Neuronal stem cell (in vitro differentiated cells): ENCODE measurements around the gene TRIAP1.

Experiments
- DNase-seq: peaks from one replicate; pipeline ENCODE4 v3.0.0-alpha.2; 2013; ENCODE audit warnings: low spot score
- H2AFZ ChIP-seq: one replicate; pipeline ENCODE4 v1.6.1; 2013; ENCODE audit warnings: mild to moderate bottlenecking, low read length, inconsistent platforms
- H2AK5ac ChIP-seq: 2 replicates; pipeline ENCODE4 v1.6.1; 2013; ENCODE audit warnings: low read depth, mild to moderate bottlenecking, inconsistent platforms, low read length, moderate library complexity, mixed read lengths
- H2BK120ac ChIP-seq: 2 replicates; pipeline ENCODE4 v1.6.1; 2013; ENCODE audit warnings: low read depth, mild to moderate bottlenecking, inconsistent platforms, low read length, moderate library complexity, mixed read lengths
- H2BK12ac ChIP-seq: one replicate; pipeline ENCODE4 v1.6.1; 2013; ENCODE audit warnings: low read length, inconsistent platforms
- H2BK15ac ChIP-seq: 2 replicates; pipeline ENCODE4 v1.6.1; 2013; ENCODE audit warnings: mild to moderate bottlenecking, low read length, inconsistent platforms, mixed read lengths
- H2BK5ac ChIP-seq: one replicate; pipeline ENCODE4 v1.6.1; 2013; ENCODE audit warnings: inconsistent platforms, mild to moderate bottlenecking, low read length, moderate library complexity
- H3K14ac ChIP-seq: one replicate; pipeline ENCODE4 v1.6.1; 2013; ENCODE audit warnings: low read length, inconsistent platforms
- H3K18ac ChIP-seq: 2 replicates; pipeline ENCODE4 v1.6.1; 2013; ENCODE audit warnings: low read length, inconsistent platforms
- H3K23ac ChIP-seq: 2 replicates; pipeline ENCODE4 v1.6.1; 2013; ENCODE audit warnings: low read depth, mild to moderate bottlenecking, mixed read lengths, low read length, inconsistent platforms; ENCODE audit not compliant: poor library complexity
- H3K27ac ChIP-seq: replicated peaks from 3 replicates; pipeline ENCODE4 v1.5.1; 2013; ENCODE audit warnings: low read length, inconsistent platforms
- H3K27me3 ChIP-seq, 3 experiments: 2 replicates each; pipeline ENCODE4 v1.6.1; 2013; ENCODE audit warnings: low read length in 3 of 3, mild to moderate bottlenecking in 2 of 3, inconsistent platforms in 1 of 3, low read depth in 1 of 3, mixed read lengths in 1 of 3, moderate library complexity in 1 of 3; ENCODE audit not compliant: control insufficient read depth in 3 of 3, insufficient read depth in 3 of 3
- H3K36me3 ChIP-seq, 2 donors: replicated peaks in 1 of 2; 2 replicates each; pipeline ENCODE4 v1.6.1; 2013; ENCODE audit warnings: low read length in 2 of 2; ENCODE audit not compliant: control insufficient read depth in 2 of 2, insufficient read depth in 2 of 2
- H3K4ac ChIP-seq: 2 replicates; pipeline ENCODE4 v1.6.1; 2013; ENCODE audit warnings: inconsistent platforms, mild to moderate bottlenecking, low read length, moderate library complexity
- H3K4me1 ChIP-seq, 2 donors: 1 replicate in 1 of 2; 2 replicates in 1 of 2; pipeline ENCODE4 v1.6.1; 2013; ENCODE audit warnings: low read length in 2 of 2, low read depth in 1 of 2; ENCODE audit not compliant: control insufficient read depth in 2 of 2, insufficient read depth in 1 of 2
- H3K4me2 ChIP-seq: one replicate; pipeline ENCODE4 v1.6.1; 2013; ENCODE audit warnings: mild to moderate bottlenecking, low read length, inconsistent platforms; ENCODE audit not compliant: insufficient read depth, poor library complexity, severe bottlenecking
- H3K4me3 ChIP-seq, 2 donors: 2 replicates each; pipeline ENCODE4 v1.5.1; 2013; ENCODE audit warnings: low read length in 2 of 2, mild to moderate bottlenecking in 2 of 2, inconsistent platforms in 1 of 2, moderate library complexity in 1 of 2
- H3K79me1 ChIP-seq: one replicate; pipeline ENCODE4 v1.6.1; 2013; ENCODE audit warnings: low read depth, mild to moderate bottlenecking, inconsistent platforms, low read length, moderate library complexity
- H3K9ac ChIP-seq: one replicate; pipeline ENCODE4 v1.6.1; 2013; ENCODE audit warnings: mild to moderate bottlenecking, low read depth, low read length, inconsistent platforms; ENCODE audit not compliant: poor library complexity
- H3K9me3 ChIP-seq, 2 donors: replicated peaks in 1 of 2; 2 replicates each; pipeline versions ENCODE3 to v1.6.1; 2013; ENCODE audit warnings: low read length in 2 of 2, mild to moderate bottlenecking in 2 of 2, inconsistent platforms in 1 of 2, low read depth in 1 of 2, mixed read lengths in 1 of 2, moderate library complexity in 1 of 2; ENCODE audit not compliant: control insufficient read depth in 2 of 2, insufficient read depth in 1 of 2
- H4K8ac ChIP-seq: one replicate; pipeline ENCODE4 v1.6.1; 2013; ENCODE audit warnings: low read depth, mild to moderate bottlenecking, inconsistent platforms, low read length, moderate library complexity
- H4K91ac ChIP-seq: one replicate; pipeline ENCODE4 v1.6.1; 2013; ENCODE audit warnings: low read length, low read depth, mild to moderate bottlenecking, inconsistent platforms; ENCODE audit not compliant: poor library complexity
- WGBS, 2 donors: extraction: QIAGEN DNeasy Blood & Tissue Kit; methylation state at CpG; one replicate each; pipeline ENCODE4 v1.1.7; 2013; ENCODE audit warnings: missing lambda C conversion rate in 2 of 2, mixed read lengths in 1 of 2; ENCODE audit not compliant: insufficient read length in 2 of 2, insufficient replicate concordance in 1 of 2; ENCODE audit errors: extremely low coverage in 2 of 2; 5-methylcytosine and 5-hydroxymethylcytosine counted together

The TRIAP1 gene

GRCh38 chr12:120463712-120464111, 17.5 kb upstream of the TRIAP1 start:
- no CpG with 5 or more reads among the region's 5 CpGs for WGBS, 2 donors
- no peak for DNase-seq

GRCh38 chr12:120462099-120462640, 16.0 kb upstream of the TRIAP1 start:
- DNase-seq: no peak
- H2BK12ac ChIP-seq: no peak overlapping the region
- no peaks in the 10 kb centered on the region for H3K27me3 ChIP-seq
- H3K4me3 ChIP-seq: no peak overlapping the region
- H3K4me2 ChIP-seq: no peak overlapping the region
- no peak overlapping the region for H3K9ac ChIP-seq
- no peak overlapping the region for H2BK15ac ChIP-seq
- H4K8ac ChIP-seq: no peak overlapping the region
- no CpG with 5 or more reads among the region's 3 CpGs for WGBS, 2 donors
- H3K27ac ChIP-seq: no peak overlapping the region
- no peak overlapping the region for H2BK5ac ChIP-seq
- H3K36me3 ChIP-seq: peaks cover 56 to 97% of the 10 kb centered on the region in 2 donors
- no peak overlapping the region for H2AFZ ChIP-seq
- peaks cover 0 to 3% of the 10 kb centered on the region in 2 donors for H3K4me1 ChIP-seq
- no peak overlapping the region for H2BK120ac ChIP-seq
- no peaks in the 10 kb centered on the region for H3K9me3 ChIP-seq
- no peak overlapping the region for H3K23ac ChIP-seq
- H3K14ac ChIP-seq: no peak overlapping the region
- H4K91ac ChIP-seq: no peak overlapping the region
- H2AK5ac ChIP-seq: no peak overlapping the region
- H3K4ac ChIP-seq: no peak overlapping the region
- H3K18ac ChIP-seq: no peak overlapping the region
- peaks cover 2% of the 10 kb centered on the region for H3K79me1 ChIP-seq

More at GRCh38 chr12:120463712-120464111, 17.5 kb upstream of the TRIAP1 start:
- Histone ChIP-seq H3K27ac (no peak overlapping the region), H2BK5ac (no peak overlapping the region), H2BK120ac (no peak overlapping the region), H3K36me3 (peaks cover 51 to 88% of the 10 kb centered on the region in 2 donors), H4K91ac (no peak overlapping the region), H2BK15ac (no peak overlapping the region), H3K18ac (no peak overlapping the region), H3K79me1 (peaks cover 2% of the 10 kb centered on the region), H2AK5ac (no peak overlapping the region), H2BK12ac (no peak overlapping the region), H3K14ac (no peak overlapping the region), H3K27me3 (no peaks in the 10 kb centered on the region), H3K4me1 (peaks cover 0 to 3% of the 10 kb centered on the region in 2 donors), H3K23ac (no peak overlapping the region), H2AFZ (no peak overlapping the region), H3K9ac (no peak overlapping the region), H3K9me3 (no peaks in the 10 kb centered on the region), H3K4me3 (no peak overlapping the region), H3K4ac (no peak overlapping the region), H4K8ac (no peak overlapping the region), H3K4me2 (no peak overlapping the region)

DNA sequence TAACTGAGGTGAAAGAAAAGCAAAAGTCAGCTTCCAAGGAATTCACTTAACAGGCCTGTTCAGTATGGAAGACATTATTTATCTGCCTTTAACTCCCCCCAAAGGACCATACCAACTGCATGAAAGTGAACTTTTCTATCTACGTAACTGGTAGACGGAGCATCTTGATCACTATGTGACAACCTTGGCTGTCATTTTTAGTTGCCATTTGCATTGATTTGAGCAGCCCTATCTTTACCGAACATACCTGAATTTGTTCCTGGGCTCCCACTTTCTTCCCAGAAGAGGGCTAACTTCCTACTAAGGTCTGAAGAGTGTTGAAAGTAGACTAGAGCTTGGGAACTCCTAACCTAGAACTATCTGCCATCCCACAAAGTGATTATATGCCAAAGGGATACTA, 14.0 kb upstream of the TRIAP1 start:
- WGBS, 2 donors: no CpG with 5 or more reads among the region's 3 CpGs
- H2BK120ac ChIP-seq: no peak overlapping the region
- peaks cover 53 to 96% of the 10 kb centered on the region in 2 donors for H3K36me3 ChIP-seq

DNA sequence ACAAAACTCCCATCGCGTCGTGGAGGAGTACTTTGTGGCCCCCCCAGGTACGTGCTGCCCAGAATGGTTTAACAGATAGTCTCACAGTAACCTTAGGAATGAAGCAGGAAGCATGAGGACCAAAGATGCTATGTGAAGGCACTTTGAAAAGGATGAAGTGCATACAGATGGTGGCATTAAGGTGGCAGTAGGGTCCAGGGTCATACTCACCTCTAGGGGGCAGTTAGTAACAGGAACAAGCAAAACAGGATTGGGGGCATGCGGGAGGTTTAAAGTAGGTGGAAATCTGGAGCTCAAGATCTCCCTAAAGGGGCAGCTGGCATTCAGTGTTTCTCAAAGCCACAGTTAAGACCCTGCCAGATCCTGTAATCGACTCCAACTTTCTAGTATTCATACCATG, 10.9 kb upstream of the TRIAP1 start:
- no peak for DNase-seq
- H3K27me3 ChIP-seq: no peaks in the 10 kb centered on the region
- no peak overlapping the region for H3K14ac ChIP-seq
- H2BK12ac ChIP-seq: no peak overlapping the region
- H3K4ac ChIP-seq: no peak overlapping the region
- H3K9ac ChIP-seq: no peak overlapping the region
- no peak overlapping the region for H4K8ac ChIP-seq
- H2BK120ac ChIP-seq: no peak overlapping the region
- H3K4me3 ChIP-seq: no peak overlapping the region
- no peak overlapping the region for H2AK5ac ChIP-seq
- no peak overlapping the region for H3K4me2 ChIP-seq
- H2AFZ ChIP-seq: no peak overlapping the region
- H4K91ac ChIP-seq: no peak overlapping the region
- no peak overlapping the region for H2BK15ac ChIP-seq
- H3K27ac ChIP-seq: no peak overlapping the region
- no peak overlapping the region for H3K23ac ChIP-seq
- H2BK5ac ChIP-seq: no peak overlapping the region
- no peak overlapping the region for H3K18ac ChIP-seq
- peaks cover 33 to 95% of the 10 kb centered on the region in 2 donors for H3K36me3 ChIP-seq
- no peaks in the 10 kb centered on the region for H3K4me1 ChIP-seq
- no peaks in the 10 kb centered on the region for H3K79me1 ChIP-seq
- H3K9me3 ChIP-seq: no peaks in the 10 kb centered on the region
- no CpG with 5 or more reads among the region's 6 CpGs for WGBS, 2 donors

More for the DNA sequence above, 14.0 kb upstream of the TRIAP1 start:
- DNase-seq: no peak
- Histone ChIP-seq H3K4me2 (no peak overlapping the region), H3K27me3 (no peaks in the 10 kb centered on the region), H3K4ac (no peak overlapping the region), H3K79me1 (peaks cover 2% of the 10 kb centered on the region), H2AK5ac (no peak overlapping the region), H4K8ac (no peak overlapping the region), H2BK5ac (no peak overlapping the region), H2AFZ (no peak overlapping the region), H3K14ac (no peak overlapping the region), H4K91ac (no peak overlapping the region), H3K9ac (no peak overlapping the region), H3K4me1 (no peaks in the 10 kb centered on the region), H2BK15ac (no peak overlapping the region), H3K27ac (no peak overlapping the region), H2BK12ac (no peak overlapping the region), H3K9me3 (no peaks in the 10 kb centered on the region), H3K4me3 (no peak overlapping the region), H3K23ac (no peak overlapping the region), H3K18ac (no peak overlapping the region)
